HepG2 (cell line): Measurements from ENCODE around the gene FANCD2. TPM values are rescaled to one million over a fixed set of nuclear protein-coding genes. Genes with fewer than 3 reads are reported as not detected.

Experiments
- ATAC-seq: fragments of 200-7000 bp; cut with Tn5 transposase; 3 replicates; pipeline ENCODE4 v1.9.1; 2020; ENCODE audit warnings: mild to moderate bottlenecking, moderate library complexity
- BruUV-seq: library from RNA; stranded (reverse); fragments of 400-500 nt; replicated peaks from 2 replicates; lab custom pipeline; 2021; lab: Mats Ljungman, UMichigan
- CTCF ChIA-PET: fragments of 300-600 bp; formaldehyde crosslinking; extraction: SDS; loops from one replicate; lab custom pipeline; 2021; ENCODE audit warnings: low total read pairs, inconsistent platforms, low intra/inter-chr PET ratio; lab: Yijun Ruan, JAX
- POLR2A ChIA-PET: fragments of 350-600 bp; sonication (Branson Sonifier 250); formaldehyde crosslinking; loops from one replicate; lab custom pipeline; 2020; ENCODE audit warnings: antibody characterized with exemption, inconsistent platforms; lab: Yijun Ruan, JAX
- DNase-seq: peaks from one replicate; pipeline ENCODE4 v3.0.0-alpha.2; 2015; ENCODE audit warnings: low spot score
- FAIRE-seq: peaks from 3 replicates; lab custom pipeline; 2011; peaks lifted over from hg19 to GRCh38; lab: Jason Lieb, UNC
- H2AFZ ChIP-seq: one replicate; pipeline ENCODE4 v1.6.1; 2011; ENCODE audit warnings: low read length, inconsistent platforms
- H3K27ac ChIP-seq: fragments of 300-600 bp; 3 replicates; pipeline ENCODE4 v1.8.0; 2011; ENCODE audit warnings: mixed run types, mild to moderate bottlenecking, mixed read lengths, low read length, inconsistent platforms; ENCODE audit not compliant: insufficient read depth; ENCODE audit errors: extremely low read length
- H3K27me3 ChIP-seq, 2 experiments: fragments of 200-600 bp in 1 of 2; 2 replicates in 1 of 2; 3 replicates in 1 of 2; pipeline versions ENCODE4 v1.6.0 to v1.8.0; 2011; ENCODE audit warnings: low read length in 2 of 2, mild to moderate bottlenecking in 2 of 2, moderate library complexity in 2 of 2, inconsistent platforms in 1 of 2; ENCODE audit not compliant: insufficient read depth in 2 of 2, control insufficient read depth in 1 of 2
- H3K36me3 ChIP-seq, 2 experiments: fragments of 200-600 bp in 1 of 2; replicated peaks in 1 of 2; 2 replicates in 1 of 2; 3 replicates in 1 of 2; pipeline versions ENCODE4 v1.5.1 to v1.8.0; 2011; ENCODE audit warnings: low read length in 2 of 2, inconsistent platforms in 1 of 2; ENCODE audit not compliant: insufficient read depth in 2 of 2, control insufficient read depth in 1 of 2
- H3K4me1 ChIP-seq: 2 replicates; pipeline ENCODE4 v1.5.1; 2012; ENCODE audit warnings: low read length, inconsistent platforms; ENCODE audit not compliant: insufficient read depth
- H3K4me2 ChIP-seq: 2 replicates; pipeline ENCODE4 v1.6.0; 2011; ENCODE audit warnings: low read depth, low read length, inconsistent platforms
- H3K4me3 ChIP-seq, 3 experiments: fragments of 200-600 bp in 1 of 3; sonication (generic), shearing (Covaris generic) in 1 of 3; replicated peaks in 1 of 3; 2 replicates each; pipeline ENCODE4 v1.5.1; 2011 to 2016; ENCODE audit warnings: low read length in 3 of 3, inconsistent platforms in 2 of 3, low read depth in 2 of 3, mild to moderate bottlenecking in 2 of 3, control low read depth in 1 of 3, mixed read lengths in 1 of 3; ENCODE audit not compliant: insufficient read depth in 1 of 3
- H3K79me2 ChIP-seq: one replicate; pipeline ENCODE4 v1.6.1; 2011; ENCODE audit warnings: low read length, inconsistent platforms; ENCODE audit not compliant: insufficient read depth
- H3K9ac ChIP-seq: 2 replicates; pipeline ENCODE4 v1.6.0; 2011; ENCODE audit warnings: mild to moderate bottlenecking, low read depth, low read length, inconsistent platforms; ENCODE audit not compliant: insufficient read depth
- H3K9me3 ChIP-seq: 2 replicates; pipeline ENCODE4 v1.5.1; 2012; ENCODE audit warnings: mild to moderate bottlenecking, low read length
- H4K20me1 ChIP-seq: 2 replicates; pipeline ENCODE4 v1.6.0; 2011; ENCODE audit warnings: inconsistent platforms, mild to moderate bottlenecking, low read length, moderate library complexity; ENCODE audit not compliant: insufficient read depth
- AHR ChIP-seq: IDR thresholded peaks from 2 replicates; pipeline ENCODE4 v1.6.1; 2018; ENCODE audit warnings: missing genetic modification reagents, missing compliant biosample characterization
- GRHL1 ChIP-seq: sonication (generic); formaldehyde crosslinking; conservative IDR thresholded peaks from 2 replicates; pipeline ENCODE4 v1.8.0; 2022; ENCODE audit warnings: missing genetic modification reagents
- PPARG ChIP-seq: conservative IDR thresholded peaks from 2 replicates; pipeline ENCODE4 v1.6.1; 2016; ENCODE audit warnings: missing biosample characterization, missing genetic modification reagents
- RFX1 ChIP-seq: fragments of 450-650 bp; IDR thresholded peaks from 2 replicates; pipeline ENCODE4 v1.6.1; 2017
- SRSF1 ChIP-seq: fragments of 200-400 bp; formaldehyde crosslinking; optimal IDR thresholded peaks from 2 replicates; pipeline ENCODE3; 2017; ENCODE audit warnings: mild to moderate bottlenecking, low read depth, low read length, moderate library complexity
- TAF1 ChIP-seq: sonication (generic); formaldehyde crosslinking; IDR thresholded peaks from 2 replicates; pipeline ENCODE4 v1.4.0; 2020; ENCODE audit warnings: missing genetic modification reagents
- ZBTB21 ChIP-seq: sonication (generic); formaldehyde crosslinking; IDR thresholded peaks from 2 replicates; pipeline ENCODE4 v1.4.0; 2020; ENCODE audit warnings: missing genetic modification reagents
- ZBTB4 ChIP-seq: sonication (generic); formaldehyde crosslinking; IDR thresholded peaks from 2 replicates; pipeline ENCODE4 v1.4.0; 2020; ENCODE audit warnings: missing genetic modification reagents, mild to moderate bottlenecking, borderline replicate concordance
- ZFP36L2 ChIP-seq: sonication (generic); formaldehyde crosslinking; IDR thresholded peaks from 2 replicates; pipeline ENCODE4 v1.4.0; 2020; ENCODE audit warnings: missing genetic modification reagents
- ZNF10 ChIP-seq: sonication (generic); formaldehyde crosslinking; IDR thresholded peaks from 2 replicates; pipeline ENCODE4 v1.4.0; 2020; ENCODE audit warnings: mild to moderate bottlenecking, low read depth, missing genetic modification reagents, borderline replicate concordance
- ZNF225 ChIP-seq: sonication (generic); formaldehyde crosslinking; IDR thresholded peaks from 2 replicates; pipeline ENCODE4 v1.4.0; 2020; ENCODE audit warnings: mild to moderate bottlenecking, missing genetic modification reagents
- ZNF644 ChIP-seq: IDR thresholded peaks from 2 replicates; pipeline ENCODE4 v1.6.1; 2016; ENCODE audit warnings: low read depth
- ZNF7 ChIP-seq: IDR thresholded peaks from 2 replicates; pipeline ENCODE4 v1.6.1; 2016; ENCODE audit warnings: missing biosample characterization, missing genetic modification reagents
- ZNF770 ChIP-seq: sonication (generic); formaldehyde crosslinking; IDR thresholded peaks from 2 replicates; pipeline ENCODE4 v1.5.0; 2020; ENCODE audit warnings: mild to moderate bottlenecking, missing genetic modification reagents
- ZNF776 ChIP-seq: sonication (generic); formaldehyde crosslinking; IDR thresholded peaks from 2 replicates; pipeline ENCODE4 v1.4.0; 2020; ENCODE audit warnings: mild to moderate bottlenecking, missing genetic modification reagents
- ZNF891 ChIP-seq: sonication (generic); formaldehyde crosslinking; IDR thresholded peaks from 2 replicates; pipeline ENCODE4 v1.5.0; 2020; ENCODE audit warnings: mild to moderate bottlenecking, missing genetic modification reagents
- WGBS: methylation state at CpG from one replicate; pipeline ENCODE4 v1.1.6; 2017; ENCODE audit warnings: low lambda C conversion rate; 5-methylcytosine and 5-hydroxymethylcytosine counted together
- in situ Hi-C: cut with HindIII; loops from 2 replicates; pipeline ENCODE4 v1.10.0; 2017; ENCODE audit warnings: low pct_unique_long_range_greater_than_20kb; ENCODE audit not compliant: extremely low pct_ligation_motif_present
- intact Hi-C: fragments of 100-400 bp; cut with micrococcal nuclease; formaldehyde crosslinking; loops from one replicate; pipeline ENCODE4 v1.10.0; 2022; ENCODE audit not compliant: unreplicated experiment
- polyA plus RNA-seq, 8 experiments: library from polyadenylated mRNA; depleted of rRNA in 3 of 8; stranded (reverse) in 7 of 8; unstranded in 1 of 8; fragments of >200 nt; fragmentation: Illumina TruSeq in 4 of 8; extraction: Trizol in 4 of 8; gene quantifications; 2 replicates each; pipeline versions ENCODE4 v1.2.1 to v1.2.3, GENCODE V29; 2011 to 2016; ENCODE audit warnings: low read depth in 4 of 8, missing spikeins in 1 of 8, mixed read lengths in 1 of 8; ENCODE audit not compliant: insufficient read depth in 1 of 8
- total RNA-seq, 5 experiments: library from RNA; depleted of rRNA; stranded (reverse); fragments of >200 nt; fragmentation: Illumina TruSeq; extraction: Trizol; gene quantifications; 2 replicates each; pipeline ENCODE4 v1.2.3, GENCODE V29; 2016; ENCODE audit warnings: low read depth in 1 of 5

The FANCD2 gene
- total and polyA plus RNA-seq, 2 of the 13 experiments (the other 11 are each of a cell fraction or from before 2014, with no cell fraction given): 10.1 to 42.0 TPM

GRCh38 chr3:10137178-10137577 lies 110.9 kb downstream of the FANCD2 start:
- no peak overlapping the region for H3K9ac ChIP-seq
- no peak for TF ChIP-seq ZNF225 (CRISPR knock-in tag)
- TF ChIP-seq RFX1: peak; percentile 25; the same call in 1 of the 2 replicates
- TF ChIP-seq ZNF7 (CRISPR knock-in tag): peak; percentile 29; the same call in 1 of the 2 replicates
- TF ChIP-seq ZNF776 (CRISPR knock-in tag): no peak
- TF ChIP-seq PPARG (CRISPR knock-in tag): no peak
- TF ChIP-seq ZFP36L2: no peak
- TF ChIP-seq TAF1 (CRISPR knock-in tag): no peak
- no peak for TF ChIP-seq GRHL1 (CRISPR knock-in tag)
- TF ChIP-seq AHR (CRISPR knock-in tag): no peak
- no peak for TF ChIP-seq ZNF891 (CRISPR knock-in tag)
- no peak for TF ChIP-seq ZNF10
- no peak for TF ChIP-seq ZBTB4
- TF ChIP-seq ZNF770 (CRISPR knock-in tag): no peak
- TF ChIP-seq ZBTB21 (CRISPR knock-in tag): no peak
- TF ChIP-seq ZNF644 (CRISPR knock-in tag): no peak
- no peak for TF ChIP-seq SRSF1
- no peaks in the 10 kb centered on the region for H4K20me1 ChIP-seq
- POLR2A ChIA-PET: no interaction called here
- no peaks in the 10 kb centered on the region for H3K9me3 ChIP-seq
- no peaks in the 10 kb centered on the region for H3K27me3 ChIP-seq
- in situ Hi-C loops (no loop called here), intact Hi-C loops (no loop called here)
- H3K4me2 ChIP-seq: no peak overlapping the region
- no TSS peak for BruUV-seq
- peaks cover 5% of the 10 kb centered on the region for H3K79me2 ChIP-seq
- CTCF ChIA-PET: no interaction called here
- no peak for FAIRE-seq
- H3K4me3 ChIP-seq: no peak overlapping the region
- H2AFZ ChIP-seq: no peak overlapping the region
- peaks cover 35% of the 10 kb centered on the region for H3K4me1 ChIP-seq
- no peaks in the 10 kb centered on the region for H3K36me3 ChIP-seq
- DNase-seq: peak; percentile 22
- 24% methylated on average over 4 of the region's 4 CpGs for WGBS
- 0 out of 3 replicates have a peak, but pooled peaks have one; percentile 6 for ATAC-seq
- H3K27ac ChIP-seq: no peak overlapping the region
